ENCODE results near the gene AGMO. TPM values are rescaled to one million over a fixed set of nuclear protein-coding genes. Genes with fewer than 3 reads are reported as not detected.

Gene AGMO
- total RNA-seq, 1 experiment from 2014 or later, result 0.77 TPM

DNA sequence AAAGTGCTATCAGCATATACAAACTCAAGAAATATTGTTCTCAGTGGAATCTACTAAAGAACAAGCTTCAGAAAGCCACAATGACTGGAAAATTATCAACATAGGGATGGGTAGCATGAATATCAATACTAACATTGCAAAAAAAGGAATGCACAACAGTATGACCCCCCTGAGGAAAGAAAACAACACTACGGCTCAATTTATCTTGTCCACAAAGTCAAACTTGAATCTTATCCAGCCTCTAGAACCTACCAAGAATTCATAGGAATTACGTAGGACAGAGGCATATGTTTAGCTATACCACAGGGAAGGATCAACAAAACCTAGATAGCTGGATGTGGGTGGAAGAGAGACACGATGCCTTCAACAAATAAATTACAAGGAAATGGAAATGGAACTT, 54.6 kb downstream of the AGMO start:
- Mint-ChIP-seq H3K27ac (0 out of 2 replicates have a peak overlapping the region, but pooled peaks have one; percentile 27), H3K27me3 (ENCODE audit: low read depth) (no peaks in the 10 kb centered on the region), H3K36me3 (no peaks in the 10 kb centered on the region), H3K9me3 (no peaks in the 10 kb centered on the region), H3K4me1 (peaks cover 19% of the 10 kb centered on the region), H3K4me3 (no peak overlapping the region)
- ATAC-seq (no peak), DNase-seq (ENCODE audit: low spot score) (no peak)
- TF ChIP-seq RORB (CRISPR knock-in tag; IDR thresholded peaks at IDR 0.05), result no peak
- TF ChIP-seq SOX15 (CRISPR knock-in tag; IDR thresholded peaks at IDR 0.05), result no peak
- TF ChIP-seq, protein P1, sequence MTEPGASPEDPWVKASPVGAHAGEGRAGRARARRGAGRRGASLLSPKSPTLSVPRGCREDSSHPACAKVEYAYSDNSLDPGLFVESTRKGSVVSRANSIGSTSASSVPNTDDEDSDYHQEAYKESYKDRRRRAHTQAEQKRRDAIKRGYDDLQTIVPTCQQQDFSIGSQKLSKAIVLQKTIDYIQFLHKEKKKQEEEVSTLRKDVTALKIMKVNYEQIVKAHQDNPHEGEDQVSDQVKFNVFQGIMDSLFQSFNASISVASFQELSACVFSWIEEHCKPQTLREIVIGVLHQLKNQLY (CRISPR knock-in tag; IDR thresholded peaks at IDR 0.05), result no peak
- no peak for TF ChIP-seq SMAD3 (CRISPR knock-in tag; IDR thresholded peaks at IDR 0.05; ENCODE audit: borderline replicate concordance)
- TF ChIP-seq TEAD4 (CRISPR knock-in tag; IDR thresholded peaks at IDR 0.05), result no peak
- TF ChIP-seq, protein P2, sequence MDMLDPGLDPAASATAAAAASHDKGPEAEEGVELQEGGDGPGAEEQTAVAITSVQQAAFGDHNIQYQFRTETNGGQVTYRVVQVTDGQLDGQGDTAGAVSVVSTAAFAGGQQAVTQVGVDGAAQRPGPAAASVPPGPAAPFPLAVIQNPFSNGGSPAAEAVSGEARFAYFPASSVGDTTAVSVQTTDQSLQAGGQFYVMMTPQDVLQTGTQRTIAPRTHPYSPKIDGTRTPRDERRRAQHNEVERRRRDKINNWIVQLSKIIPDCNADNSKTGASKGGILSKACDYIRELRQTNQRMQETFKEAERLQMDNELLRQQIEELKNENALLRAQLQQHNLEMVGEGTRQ (CRISPR knock-in tag; IDR thresholded peaks at IDR 0.05), result no peak
- no peak for TF ChIP-seq NFATC4 (CRISPR knock-in tag; IDR thresholded peaks at IDR 0.05)
- no peak for TF ChIP-seq ETV6 (CRISPR knock-in tag; IDR thresholded peaks at IDR 0.05)
- TF ChIP-seq ZBTB21 (CRISPR knock-in tag; IDR thresholded peaks at IDR 0.05; ENCODE audit: borderline replicate concordance), result no peak
- TF ChIP-seq ZSCAN18 (CRISPR knock-in tag; IDR thresholded peaks at IDR 0.05), result no peak
- TF ChIP-seq, protein P3, sequence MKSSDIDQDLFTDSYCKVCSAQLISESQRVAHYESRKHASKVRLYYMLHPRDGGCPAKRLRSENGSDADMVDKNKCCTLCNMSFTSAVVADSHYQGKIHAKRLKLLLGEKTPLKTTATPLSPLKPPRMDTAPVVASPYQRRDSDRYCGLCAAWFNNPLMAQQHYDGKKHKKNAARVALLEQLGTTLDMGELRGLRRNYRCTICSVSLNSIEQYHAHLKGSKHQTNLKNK (CRISPR knock-in tag; IDR thresholded peaks at IDR 0.05), result no peak
- no peak for TF ChIP-seq MYBL2 (CRISPR knock-in tag; IDR thresholded peaks at IDR 0.05)
- no peak for TF ChIP-seq E2F4 (CRISPR knock-in tag; IDR thresholded peaks at IDR 0.05; ENCODE audit: borderline replicate concordance, low read depth)
- no peak for TF ChIP-seq GTF2I (CRISPR knock-in tag; conservative IDR thresholded peaks at IDR 0.05)
- TF ChIP-seq JAZF1 (CRISPR knock-in tag; IDR thresholded peaks at IDR 0.05), result no peak
- TF ChIP-seq PRDM15 (CRISPR knock-in tag; IDR thresholded peaks at IDR 0.05), result no peak
- TF ChIP-seq, protein P4, sequence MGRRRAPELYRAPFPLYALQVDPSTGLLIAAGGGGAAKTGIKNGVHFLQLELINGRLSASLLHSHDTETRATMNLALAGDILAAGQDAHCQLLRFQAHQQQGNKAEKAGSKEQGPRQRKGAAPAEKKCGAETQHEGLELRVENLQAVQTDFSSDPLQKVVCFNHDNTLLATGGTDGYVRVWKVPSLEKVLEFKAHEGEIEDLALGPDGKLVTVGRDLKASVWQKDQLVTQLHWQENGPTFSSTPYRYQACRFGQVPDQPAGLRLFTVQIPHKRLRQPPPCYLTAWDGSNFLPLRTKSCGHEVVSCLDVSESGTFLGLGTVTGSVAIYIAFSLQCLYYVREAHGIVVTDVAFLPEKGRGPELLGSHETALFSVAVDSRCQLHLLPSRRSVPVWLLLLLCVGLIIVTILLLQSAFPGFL (CRISPR knock-in tag; IDR thresholded peaks at IDR 0.05; ENCODE audit: borderline replicate concordance), result no peak
- no peak for TF ChIP-seq ELF4 (CRISPR knock-in tag; IDR thresholded peaks at IDR 0.05; ENCODE audit: low read depth)
- TF ChIP-seq ZNF232 (CRISPR knock-in tag; IDR thresholded peaks at IDR 0.05), result no peak
- ChIA-PET POLR2A (no interaction called here), CTCF (no interaction called here)
